GM21515 (cell line): ENCODE results near the gene WDR33.
"Not testable (repeated sequence)": the region's sequence is repeated elsewhere in the genome, so short reads cannot be mapped to it uniquely, and the experiment has no call there.

Experiments
- ATAC-seq: cut with Tn5 transposase; IDR thresholded peaks from one replicate; pipeline ENCODE4 v1.9.1; 2021; ENCODE audit not compliant: unreplicated experiment

The WDR33 gene

GRCh38 chr2:127811397-127812321 is 688 bp upstream of the WDR33 start:
- no peak for ATAC-seq

DNA sequence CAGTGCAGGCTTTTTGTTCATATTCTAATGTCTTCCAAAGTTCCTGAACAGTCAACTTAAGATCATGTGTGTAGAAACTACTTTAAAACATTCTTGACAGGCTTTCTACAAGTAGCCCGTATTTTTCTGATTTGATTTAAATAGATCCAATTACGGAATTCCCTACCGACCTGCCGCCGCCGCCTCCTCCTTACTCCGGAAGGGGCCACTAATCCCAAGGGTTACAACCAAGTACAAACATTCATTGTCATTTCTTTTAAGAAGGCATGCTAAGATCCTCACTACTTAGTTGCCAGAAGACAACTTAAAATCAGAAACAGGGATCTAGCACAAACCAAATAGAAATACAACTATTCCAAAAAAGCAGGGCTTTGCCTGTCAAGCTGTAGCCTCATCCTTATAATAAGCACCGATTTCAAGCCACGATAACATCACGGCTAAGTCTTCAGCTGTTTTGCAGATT is 784 bp downstream of the WDR33 start:
- ATAC-seq, result no peak

GRCh38 chr2:127807678-127808353 is 3.2 kb downstream of the WDR33 start:
- no peak for ATAC-seq

- not testable (repeated sequence) for ATAC-seq
Measured at GRCh38 chr2:127806860-127807259, 4.1 kb downstream of the WDR33 start.

- ATAC-seq, result no peak
Measured at GRCh38 chr2:127805491-127805890, 5.5 kb downstream of the WDR33 start.

DNA sequence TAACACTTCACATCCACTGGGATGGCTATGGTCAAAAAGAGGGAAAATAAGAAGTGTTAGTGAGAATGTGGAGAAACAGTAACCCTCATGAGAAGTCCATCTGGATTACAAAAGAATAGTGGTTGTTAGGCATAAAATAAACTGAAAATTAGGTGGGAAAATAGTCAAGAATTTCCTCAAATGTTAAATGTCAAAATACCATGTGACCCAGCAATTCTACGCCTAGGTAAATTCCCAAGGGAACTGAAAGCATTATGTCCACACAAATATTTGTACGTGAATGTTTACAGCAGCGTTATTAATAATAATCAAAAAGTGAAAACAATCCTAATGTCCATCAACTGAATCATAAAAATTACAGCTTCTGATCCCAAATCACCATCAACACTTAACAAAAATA is 11.0 kb downstream of the WDR33 start:
- ATAC-seq, result no peak

GRCh38 chr2:127796389-127796788 is 14.6 kb downstream of the WDR33 start:
- no peak for ATAC-seq

- not testable (repeated sequence) for ATAC-seq
Measured at GRCh38 chr2:127794901-127795300, 16.1 kb downstream of the WDR33 start.

- ATAC-seq, result no peak
Measured at GRCh38 chr2:127792805-127793204, 18.2 kb downstream of the WDR33 start.

DNA sequence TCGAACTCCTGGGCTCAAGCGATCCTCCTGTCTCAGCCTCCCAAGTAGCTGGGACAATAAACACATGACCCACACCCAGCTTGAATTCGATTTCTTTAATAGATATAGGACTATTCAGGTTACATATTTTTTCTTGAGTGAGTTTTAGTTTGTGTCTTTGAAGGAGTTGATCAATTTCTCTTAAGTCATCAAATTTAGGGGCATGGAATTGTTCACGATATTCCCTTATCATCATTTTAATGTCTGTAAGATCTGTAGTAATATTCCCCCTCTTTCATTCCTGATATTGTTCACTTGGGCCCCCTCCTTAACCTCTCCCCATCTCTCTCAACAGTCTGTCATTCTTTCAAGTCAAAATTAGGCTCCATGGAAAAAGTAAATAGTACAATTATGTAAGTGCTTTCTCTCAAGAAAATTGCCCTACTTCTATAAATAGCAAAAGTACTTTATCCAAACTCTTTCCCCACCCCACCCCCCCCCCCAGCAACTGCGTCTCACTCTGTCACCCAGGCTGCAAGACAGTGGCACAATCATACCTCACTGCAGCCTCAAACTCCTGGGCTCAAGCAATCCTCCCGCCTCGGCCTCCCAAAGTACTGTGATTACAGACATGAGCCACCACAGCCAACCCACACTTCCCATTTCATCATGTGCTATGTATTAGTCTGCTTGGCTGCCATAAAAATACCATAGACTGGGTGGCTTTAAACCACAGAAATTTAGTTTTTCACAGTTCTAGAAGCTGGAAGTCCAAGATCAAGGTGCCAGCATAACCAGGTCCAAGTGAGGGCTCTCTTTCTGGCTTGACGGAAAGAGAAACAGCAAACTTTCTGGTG is 20.1 kb downstream of the WDR33 start:
- no peak for ATAC-seq

DNA sequence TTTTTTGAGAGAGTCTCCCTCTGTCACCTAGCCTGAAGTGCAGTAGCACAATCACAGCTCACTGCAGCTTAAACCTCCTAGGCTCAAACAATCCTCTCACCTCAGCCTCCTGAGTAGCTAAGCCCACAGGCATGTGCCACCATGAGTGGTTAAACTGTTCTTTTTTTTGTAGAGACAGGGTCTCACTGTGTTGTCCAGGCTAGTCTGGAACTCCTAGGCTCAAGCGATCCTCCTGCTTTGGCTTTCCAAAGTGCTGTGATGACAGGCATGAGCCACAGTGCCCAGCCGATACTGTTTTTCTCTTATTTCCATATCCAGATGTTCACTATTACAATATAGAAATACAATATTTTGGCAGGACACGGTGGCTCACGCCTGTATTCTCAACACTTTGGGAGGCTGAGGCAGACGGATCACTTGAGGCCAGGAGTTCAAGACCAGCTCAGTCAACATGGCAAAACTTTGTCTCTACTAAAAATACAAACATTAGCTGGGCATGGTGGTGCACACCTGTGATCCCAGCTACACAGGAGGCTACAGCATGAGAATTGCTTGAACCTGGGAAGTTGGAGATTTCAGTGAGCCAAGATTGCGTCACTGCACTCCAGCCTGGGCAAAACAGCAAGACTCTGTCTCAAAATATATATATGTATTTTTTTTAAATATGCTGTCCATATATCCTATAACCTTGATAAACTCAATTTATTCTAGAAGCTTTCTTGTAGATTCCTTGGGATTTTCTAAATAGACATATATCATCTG is 24.7 kb downstream of the WDR33 start:
- ATAC-seq, result no peak

GRCh38 chr2:127784965-127785518 is 25.9 kb downstream of the WDR33 start:
- ATAC-seq, result no peak

DNA sequence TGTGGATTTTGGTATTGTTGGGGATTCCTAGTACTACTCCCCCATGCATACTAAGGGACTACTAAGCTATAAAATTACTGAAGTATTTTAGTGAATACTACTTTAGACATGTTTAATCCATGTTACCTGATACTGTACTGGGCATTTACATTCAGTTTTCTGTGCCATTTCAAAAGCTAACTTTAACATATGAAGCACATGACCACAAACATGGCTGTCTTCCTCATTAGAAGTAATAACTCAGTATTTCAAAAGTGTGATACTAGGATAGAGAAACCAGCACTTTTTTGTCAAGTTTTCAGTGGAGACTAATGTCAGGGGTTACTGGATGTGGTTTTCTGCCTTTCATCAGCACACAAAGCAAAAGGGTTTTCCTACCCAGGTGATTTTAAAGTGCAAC is 27.9 kb downstream of the WDR33 start:
- ATAC-seq, result no peak

DNA sequence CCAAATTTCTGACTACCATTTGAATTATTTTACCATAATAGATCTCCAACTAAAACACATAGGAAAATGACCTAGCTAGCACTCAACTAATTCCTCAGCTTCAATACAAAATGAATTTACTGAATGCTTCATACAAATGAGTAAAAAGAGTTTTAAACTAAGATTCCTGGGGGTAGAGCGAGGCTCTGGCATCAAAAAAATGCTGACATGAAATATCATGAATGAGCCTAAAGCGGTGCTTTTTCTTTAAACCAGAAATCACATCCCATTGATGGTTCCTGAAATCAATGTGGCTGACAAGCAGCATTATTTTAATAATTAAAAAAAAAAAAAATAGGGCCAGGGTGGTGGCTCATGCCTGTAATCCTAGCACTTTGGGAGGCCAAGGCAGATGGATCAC is 32.1 kb downstream of the WDR33 start:
- no peak for ATAC-seq

GRCh38 chr2:127778447-127778846 is 32.5 kb downstream of the WDR33 start:
- ATAC-seq, result no peak

GRCh38 chr2:127776122-127776780 is 34.7 kb downstream of the WDR33 start:
- no peak for ATAC-seq

GRCh38 chr2:127771756-127772155 is 39.2 kb downstream of the WDR33 start:
- ATAC-seq, result no peak

DNA sequence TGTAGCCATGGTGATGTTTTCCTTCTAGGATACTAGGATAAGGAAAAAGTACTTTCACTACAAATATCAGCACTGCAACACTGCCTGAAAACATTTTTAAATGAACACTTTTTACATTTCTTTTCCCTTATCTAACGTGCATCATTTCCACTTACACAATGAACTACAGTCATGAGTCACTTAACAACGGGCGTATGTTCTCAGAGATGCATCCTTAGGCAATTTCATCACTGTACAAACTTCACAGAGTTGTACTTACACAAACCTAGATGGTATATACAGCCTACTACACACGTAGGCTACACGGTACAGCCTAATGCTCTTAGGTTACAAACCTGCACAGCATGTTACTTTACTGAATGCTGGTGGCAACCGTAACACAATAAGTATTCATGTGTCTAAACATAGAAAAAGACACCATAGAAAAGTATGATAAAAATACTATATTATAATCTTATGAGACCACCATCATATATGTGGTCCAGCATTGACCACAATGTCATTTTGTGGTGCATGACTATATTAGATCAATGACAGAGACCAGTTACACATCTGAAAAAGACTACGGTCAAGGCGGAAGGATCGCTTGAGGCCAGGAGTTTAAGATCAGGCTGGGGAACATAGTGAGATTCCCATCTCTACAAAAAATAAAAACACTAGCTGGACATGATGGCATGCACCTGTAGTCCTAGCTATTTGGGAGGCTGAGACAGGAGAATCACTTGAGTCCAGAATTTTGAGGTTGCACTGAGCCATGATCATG is 39.8 kb downstream of the WDR33 start:
- ATAC-seq, result no peak

DNA sequence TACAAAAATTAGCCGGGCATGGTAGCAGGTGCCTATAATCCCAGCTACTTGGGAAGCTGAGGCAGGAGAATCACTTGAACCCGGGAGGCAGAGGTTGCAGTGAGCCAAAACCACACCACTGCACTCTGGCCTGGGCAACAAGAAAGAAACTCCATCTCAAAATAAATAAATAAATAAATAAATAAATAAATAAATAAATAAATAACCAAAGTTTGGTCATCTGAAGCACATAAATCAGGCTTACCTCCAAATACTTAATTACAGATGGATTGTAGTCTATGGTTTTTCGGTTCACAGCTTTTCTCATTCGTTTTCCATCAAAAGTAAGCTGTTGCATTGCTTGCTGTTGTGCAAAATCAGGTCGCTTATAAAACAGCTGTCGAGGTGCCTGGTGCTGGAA is 40.4 kb downstream of the WDR33 start:
- not testable (repeated sequence) for ATAC-seq
